Measurements from ENCODE around the gene TUBB2A. TPM values are rescaled to one million over a fixed set of nuclear protein-coding genes. Genes with fewer than 3 reads are reported as not detected.
"Not testable (repeated sequence)": the region's sequence is repeated elsewhere in the genome, so short reads cannot be mapped to it uniquely, and the experiment has no call there.

Gene TUBB2A
- total RNA-seq, 1 donor from 2014 or later: 72.7 TPM

DNA sequence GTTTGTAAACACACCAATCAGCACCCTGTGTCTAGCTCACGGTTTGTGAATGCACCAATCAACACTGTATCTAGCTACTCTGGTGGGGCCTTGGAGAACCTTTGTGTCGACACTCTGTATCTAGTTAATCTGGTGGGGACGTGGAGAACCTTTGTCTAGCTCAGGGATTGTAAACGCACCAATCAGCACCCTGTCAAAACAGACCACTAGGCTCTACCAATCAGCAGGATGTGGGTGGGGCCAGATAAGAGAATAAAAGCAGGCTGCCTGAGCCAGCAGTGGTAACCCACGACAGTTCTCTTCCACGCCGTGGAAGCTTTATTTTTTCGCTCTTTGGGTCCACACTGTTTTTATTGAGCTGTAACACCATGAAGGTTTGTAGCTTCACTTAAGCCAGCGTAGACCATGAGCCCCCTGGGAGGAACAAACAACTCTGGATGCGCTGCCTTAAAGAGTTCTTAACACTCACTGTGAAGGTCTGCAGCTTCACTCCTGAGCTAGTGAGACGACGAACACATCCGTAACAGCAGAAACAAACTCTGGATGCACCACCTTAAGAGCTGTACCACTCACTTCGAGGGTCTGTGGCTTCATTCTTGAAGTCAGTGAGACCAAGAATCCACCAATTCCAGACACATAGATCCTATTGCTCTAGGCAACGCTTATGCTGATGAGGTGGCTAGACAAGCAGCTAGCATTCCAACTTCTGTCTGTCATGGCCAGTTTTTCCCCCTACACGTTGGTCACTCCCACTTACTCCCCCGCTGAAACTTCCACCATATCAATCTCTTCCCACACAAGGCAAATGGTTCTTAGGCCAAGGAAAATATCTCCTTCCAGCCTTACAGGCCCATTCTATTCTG, 14.2 kb upstream of the TUBB2A start:
- not testable (repeated sequence) for DNase-seq (ENCODE audit: extremely low spot score in 2 of 2)

DNA sequence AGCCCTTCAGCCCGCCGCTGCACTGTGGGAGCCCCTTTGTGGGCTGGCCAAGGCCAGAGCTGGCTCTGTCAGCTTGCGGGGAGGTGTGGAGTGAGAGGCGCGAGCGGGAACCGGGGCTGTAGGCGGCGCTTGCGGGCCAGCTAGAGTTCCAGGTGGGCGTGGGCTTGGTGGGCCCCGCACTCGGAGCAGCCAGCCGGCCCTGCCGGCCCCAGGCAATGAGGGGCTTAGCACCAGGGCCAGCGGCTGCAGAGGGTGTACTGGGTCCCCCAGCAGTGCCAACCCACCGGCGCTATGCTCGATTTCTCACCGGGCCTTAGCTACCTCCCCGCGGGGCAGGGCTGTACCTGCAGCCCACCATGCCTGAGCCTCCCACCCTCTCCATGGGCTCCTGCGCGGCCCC, 13.3 kb upstream of the TUBB2A start:
- H3K27me3 ChIP-seq; H3K27ac ChIP-seq; H3K36me3 ChIP-seq; DNase-seq (ENCODE audit: extremely low spot score in 2 of 2); H3K9me3 ChIP-seq; H3K4me3 ChIP-seq; intact Hi-C loops (cut with DNase I); H3K4me1 ChIP-seq: not testable (repeated sequence)

More for the DNA sequence above, 14.2 kb upstream of the TUBB2A start:
- intact Hi-C loops (cut with DNase I); H3K4me1 ChIP-seq; H3K4me3 ChIP-seq; H3K27ac ChIP-seq; H3K36me3 ChIP-seq; H3K27me3 ChIP-seq; H3K9me3 ChIP-seq: not testable (repeated sequence)

DNA sequence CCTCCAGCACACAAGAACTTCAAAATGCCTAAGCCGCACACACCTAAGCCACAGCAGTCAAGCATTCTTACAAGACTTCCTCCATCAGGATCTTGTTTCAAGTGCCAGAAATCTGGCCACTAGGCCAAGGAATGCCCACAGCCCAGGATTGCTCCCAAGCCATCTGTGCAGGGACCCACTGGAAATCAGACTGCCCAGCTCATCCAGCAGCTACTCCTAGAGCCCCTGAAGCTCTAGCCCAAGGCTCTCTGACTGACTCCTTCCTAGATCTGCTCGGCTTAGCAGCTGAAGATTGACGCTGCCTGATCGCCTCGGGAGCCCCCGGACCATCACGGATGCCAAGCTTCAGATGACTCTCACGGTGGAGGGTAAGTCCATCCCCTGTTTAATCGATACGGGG, 10.7 kb upstream of the TUBB2A start:
- H3K4me1 ChIP-seq; H3K36me3 ChIP-seq; H3K27ac ChIP-seq; DNase-seq (ENCODE audit: extremely low spot score in 2 of 2); H3K4me3 ChIP-seq; intact Hi-C loops (cut with DNase I); H3K27me3 ChIP-seq; H3K9me3 ChIP-seq: not testable (repeated sequence)

DNA sequence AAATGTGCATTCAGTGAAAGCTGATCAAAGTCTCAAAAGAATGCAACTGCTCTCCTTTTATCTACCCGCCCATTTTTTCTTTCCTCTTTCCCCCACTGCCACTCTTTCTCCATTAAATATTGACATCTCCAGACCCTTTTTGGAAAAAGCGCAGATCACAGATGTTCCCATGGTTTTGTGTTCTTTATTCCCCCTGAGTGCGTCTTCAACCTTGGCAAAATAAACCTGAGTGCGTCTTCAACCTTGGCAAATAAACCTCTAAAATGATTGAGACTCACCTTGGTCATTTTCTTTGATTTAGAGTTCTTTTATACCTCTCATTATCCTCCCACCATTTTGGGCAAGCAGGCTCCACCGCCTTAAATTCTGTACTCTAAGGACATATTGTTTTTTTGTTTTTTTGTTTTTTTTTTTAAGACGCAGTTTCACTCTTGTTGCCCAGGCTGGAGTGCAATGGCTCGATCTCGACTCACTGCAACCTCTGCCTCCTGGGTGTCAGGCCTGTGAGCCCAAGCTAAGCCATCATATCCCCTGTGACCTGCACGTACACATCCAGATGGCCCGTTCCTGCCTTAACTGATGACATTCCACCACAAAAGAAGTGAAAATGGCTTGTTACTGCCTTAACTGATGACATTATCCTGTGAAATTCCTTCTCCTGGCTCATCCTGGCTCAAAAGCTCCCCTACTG, 9.3 kb upstream of the TUBB2A start:
- H3K9me3 ChIP-seq; DNase-seq (ENCODE audit: extremely low spot score in 2 of 2); H3K4me1 ChIP-seq; H3K4me3 ChIP-seq; H3K27ac ChIP-seq; intact Hi-C loops (cut with DNase I); H3K36me3 ChIP-seq; H3K27me3 ChIP-seq: not testable (repeated sequence)

DNA sequence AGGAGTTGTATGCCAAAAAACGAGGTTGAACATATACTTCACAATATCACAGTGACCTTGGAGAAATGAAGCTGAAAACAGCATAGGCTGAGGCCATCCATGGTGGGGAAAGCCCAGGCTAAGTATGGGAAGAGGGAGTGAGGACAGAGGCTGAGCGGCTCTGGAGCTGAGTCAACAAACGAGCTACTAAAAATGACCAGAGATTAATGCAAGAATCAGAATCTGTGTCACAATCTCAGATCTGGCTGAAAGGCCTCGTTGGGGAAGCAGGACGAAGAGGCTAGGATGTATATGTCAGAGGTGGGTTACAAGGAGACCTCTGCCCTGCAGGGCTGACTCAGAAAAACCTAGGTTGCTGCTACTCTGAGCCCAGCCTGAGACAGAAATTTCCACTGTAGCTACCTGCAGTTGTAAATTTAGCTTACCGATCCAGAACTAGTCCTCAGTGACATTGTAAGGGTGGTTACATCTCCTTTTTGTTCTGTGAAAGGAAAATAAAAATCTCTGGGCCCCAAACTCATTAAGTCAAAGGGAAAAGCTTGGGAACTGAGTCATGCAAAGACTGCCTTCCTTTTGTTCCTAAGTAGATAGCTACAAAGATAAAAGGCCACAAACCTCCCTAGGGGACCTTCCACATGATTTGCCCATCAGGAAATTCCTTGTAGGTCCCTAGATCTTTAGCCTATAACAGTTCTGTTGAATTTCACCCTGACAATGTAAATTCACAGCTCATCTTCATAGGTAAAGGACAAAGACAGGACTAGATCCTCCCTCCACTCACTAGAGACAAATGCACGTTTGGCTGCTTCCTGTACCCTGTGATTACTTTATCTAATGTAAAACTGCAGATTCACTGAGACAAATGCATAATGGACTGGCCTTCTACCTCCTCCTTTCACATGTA, 8.5 kb upstream of the TUBB2A start:
- TF ChIP-seq POLR2AphosphoS5 (IDR thresholded peaks at IDR 0.05; ENCODE audit: insufficient read depth in 1 of 2, low read depth in 1 of 2) (no peak), POLR2A (IDR thresholded peaks at IDR 0.05) (no peak)
- TF ChIP-seq, protein P1, sequence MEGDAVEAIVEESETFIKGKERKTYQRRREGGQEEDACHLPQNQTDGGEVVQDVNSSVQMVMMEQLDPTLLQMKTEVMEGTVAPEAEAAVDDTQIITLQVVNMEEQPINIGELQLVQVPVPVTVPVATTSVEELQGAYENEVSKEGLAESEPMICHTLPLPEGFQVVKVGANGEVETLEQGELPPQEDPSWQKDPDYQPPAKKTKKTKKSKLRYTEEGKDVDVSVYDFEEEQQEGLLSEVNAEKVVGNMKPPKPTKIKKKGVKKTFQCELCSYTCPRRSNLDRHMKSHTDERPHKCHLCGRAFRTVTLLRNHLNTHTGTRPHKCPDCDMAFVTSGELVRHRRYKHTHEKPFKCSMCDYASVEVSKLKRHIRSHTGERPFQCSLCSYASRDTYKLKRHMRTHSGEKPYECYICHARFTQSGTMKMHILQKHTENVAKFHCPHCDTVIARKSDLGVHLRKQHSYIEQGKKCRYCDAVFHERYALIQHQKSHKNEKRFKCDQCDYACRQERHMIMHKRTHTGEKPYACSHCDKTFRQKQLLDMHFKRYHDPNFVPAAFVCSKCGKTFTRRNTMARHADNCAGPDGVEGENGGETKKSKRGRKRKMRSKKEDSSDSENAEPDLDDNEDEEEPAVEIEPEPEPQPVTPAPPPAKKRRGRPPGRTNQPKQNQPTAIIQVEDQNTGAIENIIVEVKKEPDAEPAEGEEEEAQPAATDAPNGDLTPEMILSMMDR (IDR thresholded peaks at IDR 0.05): no peak
- no peaks in the 10 kb centered on the region for H3K27me3 ChIP-seq
- no peak overlapping the region for H3K4me3 ChIP-seq
- H3K36me3 ChIP-seq: no peaks in the 10 kb centered on the region
- peaks cover 7% of the 10 kb centered on the region for H3K4me1 ChIP-seq
- intact Hi-C loops (cut with DNase I): no loop called here
- DNase-seq (ENCODE audit: extremely low spot score in 2 of 2): no peak
- H3K9me3 ChIP-seq: no peaks in the 10 kb centered on the region
- no peak overlapping the region for H3K27ac ChIP-seq

DNA sequence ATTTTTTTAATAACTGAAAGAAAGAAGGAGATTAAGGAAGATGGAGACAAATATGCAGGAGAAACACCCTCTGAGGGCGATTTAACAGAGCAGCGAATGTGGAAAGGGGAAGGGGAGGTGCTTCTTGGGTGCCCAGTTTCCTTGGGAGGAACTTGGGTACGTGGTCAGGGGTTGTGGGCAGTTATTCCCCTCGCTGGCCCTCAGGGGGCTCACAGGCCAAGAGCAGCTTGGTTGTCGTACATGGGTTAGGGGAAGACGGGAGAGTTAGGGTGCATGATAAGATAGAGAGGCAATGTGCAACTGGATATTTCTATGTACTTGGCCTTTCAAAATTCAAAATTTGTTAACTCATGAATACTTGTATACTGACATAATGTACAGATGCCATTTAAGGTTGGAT, 7.0 kb upstream of the TUBB2A start:
- Histone ChIP-seq H3K27me3 (no peaks in the 10 kb centered on the region), H3K4me3 (no peak overlapping the region), H3K9me3 (no peaks in the 10 kb centered on the region), H3K4me1 (peaks cover 21% of the 10 kb centered on the region), H3K27ac (no peak overlapping the region), H3K36me3 (no peaks in the 10 kb centered on the region)
- no peak for DNase-seq (ENCODE audit: extremely low spot score in 2 of 2)
- intact Hi-C loops (cut with DNase I): no loop called here
- TF ChIP-seq POLR2AphosphoS5 (IDR thresholded peaks at IDR 0.05; ENCODE audit: insufficient read depth in 1 of 2, low read depth in 1 of 2): no peak
- no peak for TF ChIP-seq POLR2A (IDR thresholded peaks at IDR 0.05)
- TF ChIP-seq, protein P1 (IDR thresholded peaks at IDR 0.05): no peak
